NCI-H2196 (cell line): ENCODE data around the gene PLCB4.
"Not testable (repeated sequence)": the region's sequence is repeated elsewhere in the genome, so short reads cannot be mapped to it uniquely, and the experiment has no call there.

Experiments
- DNase-seq: peaks from one replicate; lab custom pipeline; 2025; ENCODE audit not compliant: unreplicated experiment; lab: John Stamatoyannopoulos, UW

PLCB4 gene

GRCh38 chr20:9068841-9069663, at the start of gene PLCB4:
Gene PLCB4, plus strand, starts transcription at chr20:9069087. Its CDS starts 238,728 bp downstream, at chr20:9307815.
- DNase-seq, result peak; percentile 63

GRCh38 chr20:9019833-9020232, 49.1 kb upstream of the PLCB4 start:
- no peak for DNase-seq

- no peak for DNase-seq
Observed at GRCh38 chr20:9021216-9021615, 47.7 kb upstream of the PLCB4 start.

- DNase-seq, result no peak
Observed at GRCh38 chr20:9021699-9022098, 47.2 kb upstream of the PLCB4 start.

- no peak for DNase-seq
Observed at GRCh38 chr20:9022376-9022775, 46.5 kb upstream of the PLCB4 start.

- no peak for DNase-seq
Observed at GRCh38 chr20:9024606-9025005, 44.3 kb upstream of the PLCB4 start.

- DNase-seq, result no peak
Observed at GRCh38 chr20:9025011-9025410, 43.9 kb upstream of the PLCB4 start.

GRCh38 chr20:9025643-9026042, 43.2 kb upstream of the PLCB4 start:
- no peak for DNase-seq

- DNase-seq, result no peak
Observed at GRCh38 chr20:9027626-9028025, 41.3 kb upstream of the PLCB4 start.

GRCh38 chr20:9028419-9028818, 40.5 kb upstream of the PLCB4 start:
- DNase-seq, result no peak

GRCh38 chr20:9031991-9032390, 36.9 kb upstream of the PLCB4 start:
- no peak for DNase-seq

GRCh38 chr20:9032758-9033157, 36.1 kb upstream of the PLCB4 start:
- DNase-seq, result no peak

GRCh38 chr20:9035126-9035525, 33.8 kb upstream of the PLCB4 start:
- DNase-seq, result no peak

GRCh38 chr20:9036593-9036992, 32.3 kb upstream of the PLCB4 start:
- DNase-seq, result no peak

- no peak for DNase-seq
Observed at GRCh38 chr20:9038791-9039535, 29.9 kb upstream of the PLCB4 start.

- no peak for DNase-seq
Observed at GRCh38 chr20:9040863-9041524, 27.9 kb upstream of the PLCB4 start.

GRCh38 chr20:9043364-9043763, 25.5 kb upstream of the PLCB4 start:
- no peak for DNase-seq

GRCh38 chr20:9047928-9048327, 21.0 kb upstream of the PLCB4 start:
- not testable (repeated sequence) for DNase-seq

- no peak for DNase-seq
Observed at GRCh38 chr20:9051508-9051907, 17.4 kb upstream of the PLCB4 start.

- DNase-seq, result no peak
Observed at GRCh38 chr20:9052136-9052535, 16.8 kb upstream of the PLCB4 start.

GRCh38 chr20:9053108-9053507, 15.8 kb upstream of the PLCB4 start:
- DNase-seq, result no peak

- no peak for DNase-seq
Observed at GRCh38 chr20:9054176-9054575, 14.7 kb upstream of the PLCB4 start.
